HG03378 (cell line): ENCODE data around the gene CEP44.

Source experiments
- ATAC-seq: cut with Tn5 transposase; IDR thresholded peaks from one replicate; pipeline ENCODE4 v1.9.1; 2021; ENCODE audit warnings: mild to moderate bottlenecking, moderate library complexity; ENCODE audit not compliant: unreplicated experiment

Gene CEP44

DNA sequence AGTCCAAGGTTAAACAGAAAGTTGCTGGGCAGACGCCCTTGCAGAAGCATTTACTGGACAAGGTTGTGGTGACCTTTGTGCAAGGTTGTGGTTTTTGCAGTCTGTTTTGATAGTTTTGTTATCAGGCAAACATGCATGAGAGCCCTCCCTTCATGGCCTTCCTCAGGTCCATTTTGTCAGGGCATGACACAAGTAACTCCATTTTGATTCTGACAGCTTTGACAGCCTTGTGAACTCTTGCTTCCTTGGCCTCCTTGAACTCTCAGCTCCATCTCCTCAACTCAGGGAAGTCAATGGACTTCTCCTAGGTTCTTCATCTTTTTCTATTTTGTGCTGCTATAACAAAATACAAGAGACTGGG lies 97.7 kb downstream of the CEP44 start:
- no peak for ATAC-seq
